ACHN (cell line): ENCODE measurements around the gene ZKSCAN1.

Source experiments
- DNase-seq: peaks from one replicate; pipeline ENCODE4 v3.0.0-alpha.2; 2015
- in situ Hi-C: cut with HindIII; loops from 2 replicates; pipeline ENCODE4 v1.10.0; 2017; ENCODE audit warnings: low sequenced_read_pairs, low pct_ligation_motif_present, low pct_unique_long_range_greater_than_20kb

ZKSCAN1 gene

GRCh38 chr7:100065452-100066186 lies 50.2 kb downstream of the ZKSCAN1 start:
- in situ Hi-C loops, result no loop called here
- no peak for DNase-seq

- no peak for DNase-seq
- in situ Hi-C loops, result no loop called here
These were observed 51.6 kb downstream of the ZKSCAN1 start for GRCh38 chr7:100066953-100067352.

GRCh38 chr7:100069991-100070390 lies 54.6 kb downstream of the ZKSCAN1 start:
- in situ Hi-C loops, result no loop called here

GRCh38 chr7:100071018-100071723 lies 55.8 kb downstream of the ZKSCAN1 start:
- peak; percentile 43 for DNase-seq
- in situ Hi-C loops, result no loop called here

More at GRCh38 chr7:100069991-100070390, 54.6 kb downstream of the ZKSCAN1 start:
- no peak for DNase-seq

- in situ Hi-C loops, result no loop called here
- DNase-seq, result no peak
These were observed 57.1 kb downstream of the ZKSCAN1 start for GRCh38 chr7:100072462-100072861.

- in situ Hi-C loops, result no loop called here
These were observed 59.4 kb downstream of the ZKSCAN1 start for GRCh38 chr7:100074841-100075240.

GRCh38 chr7:100075418-100075817 lies 60.0 kb downstream of the ZKSCAN1 start:
- DNase-seq, result no peak
- in situ Hi-C loops, result no loop called here

More at GRCh38 chr7:100074841-100075240, 59.4 kb downstream of the ZKSCAN1 start:
- no peak for DNase-seq

GRCh38 chr7:100077205-100077604 lies 61.8 kb downstream of the ZKSCAN1 start:
- in situ Hi-C loops, result no loop called here
- DNase-seq, result no peak

- DNase-seq, result no peak
- in situ Hi-C loops, result no loop called here
These were observed 63.7 kb downstream of the ZKSCAN1 start for GRCh38 chr7:100079024-100079560.

- in situ Hi-C loops, result no loop called here
- DNase-seq, result peak; percentile 36
These were observed 65.6 kb downstream of the ZKSCAN1 start for GRCh38 chr7:100080907-100081534.

GRCh38 chr7:100081535-100082102 lies 66.2 kb downstream of the ZKSCAN1 start, which contains the start of gene ZNF3:
ZNF3 (minus strand) TSS chr7:100081723; CDS start chr7:100077357, 4,366 bp downstream.
- in situ Hi-C loops, result no loop called here
- DNase-seq, result peak; percentile 100

- DNase-seq, result no peak
- in situ Hi-C loops, result no loop called here
These were observed 67.6 kb downstream of the ZKSCAN1 start for GRCh38 chr7:100082978-100083377.

- DNase-seq, result no peak
- in situ Hi-C loops, result no loop called here
These were observed 70.1 kb downstream of the ZKSCAN1 start for GRCh38 chr7:100085515-100085914.

GRCh38 chr7:100087055-100087750 lies 71.8 kb downstream of the ZKSCAN1 start:
- in situ Hi-C loops, result no loop called here

GRCh38 chr7:100088095-100088620 lies 72.8 kb downstream of the ZKSCAN1 start:
- in situ Hi-C loops, result no loop called here
- peak; percentile 32 for DNase-seq

More at GRCh38 chr7:100087055-100087750, 71.8 kb downstream of the ZKSCAN1 start:
- DNase-seq, result peak; percentile 81

GRCh38 chr7:100088621-100089457 lies 73.4 kb downstream of the ZKSCAN1 start, which contains the start of gene COPS6:
COPS6 (plus strand) TSS chr7:100088969; CDS start chr7:100088991, 22 bp downstream.
- peak; percentile 85 for DNase-seq
- in situ Hi-C loops, result no loop called here
